Chondrocyte (in vitro differentiated cells): ENCODE results near the gene ARHGAP18. TPM values are rescaled to one million over a fixed set of nuclear protein-coding genes. Genes with fewer than 3 reads are reported as not detected.

Experiments used
- DNase-seq: peaks from one replicate; pipeline ENCODE4 v3.0.0; 2021; ENCODE audit warnings: mixed read lengths, low spot score
- H3K27ac Mint-ChIP-seq: one replicate; pipeline ENCODE4 v1.8.0; 2021; ENCODE audit warnings: mild to moderate bottlenecking, moderate library complexity, mixed read lengths; ENCODE audit not compliant: unreplicated experiment
- H3K27me3 Mint-ChIP-seq: 2 replicates; pipeline ENCODE4 v1.8.0; 2021; ENCODE audit warnings: low read depth, mixed read lengths
- H3K36me3 Mint-ChIP-seq: 2 replicates; pipeline ENCODE4 v1.8.0; 2021; ENCODE audit warnings: low read depth, mixed read lengths
- H3K4me1 Mint-ChIP-seq: 2 replicates; pipeline ENCODE4 v1.8.0; 2021; ENCODE audit warnings: low read depth, mild to moderate bottlenecking, mixed read lengths
- H3K4me3 Mint-ChIP-seq: one replicate; pipeline ENCODE4 v1.8.0; 2021; ENCODE audit warnings: mild to moderate bottlenecking, moderate library complexity, mixed read lengths; ENCODE audit not compliant: unreplicated experiment
- H3K9me3 Mint-ChIP-seq: 2 replicates; pipeline ENCODE4 v1.8.0; 2021; ENCODE audit warnings: low read depth, mixed read lengths
- CTCF ChIP-seq: fragments of 200-600 bp; sonication (generic); IDR thresholded peaks from 2 replicates; pipeline ENCODE4 v1.5.0; 2021; ENCODE audit warnings: antibody characterized with exemption, mild to moderate bottlenecking, moderate library complexity
- total RNA-seq: library from RNA; stranded (reverse); gene quantifications from 3 replicates; pipeline ENCODE4 v1.2.1, GENCODE V29; 2021

Gene ARHGAP18
- total RNA-seq, 1 donor from 2014 or later, result 8.0 TPM

GRCh38 chr6:129634411-129635230 is 75.4 kb downstream of the ARHGAP18 start:
- H3K27me3 Mint-ChIP-seq, result no peaks in the 10 kb centered on the region
- H3K4me1 Mint-ChIP-seq, result peaks cover 40% of the 10 kb centered on the region
- H3K9me3 Mint-ChIP-seq, result no peaks in the 10 kb centered on the region
- no peak for TF ChIP-seq CTCF
- H3K4me3 Mint-ChIP-seq, result no peak overlapping the region
- DNase-seq, result no peak
- H3K27ac Mint-ChIP-seq, result no peak overlapping the region
- H3K36me3 Mint-ChIP-seq, result peaks cover 4% of the 10 kb centered on the region

GRCh38 chr6:129633529-129633928 is 76.4 kb downstream of the ARHGAP18 start:
- DNase-seq, result no peak
- Mint-ChIP-seq H3K36me3 (peaks cover 5% of the 10 kb centered on the region), H3K27ac (no peak overlapping the region), H3K9me3 (no peaks in the 10 kb centered on the region), H3K4me1 (peaks cover 35% of the 10 kb centered on the region), H3K27me3 (no peaks in the 10 kb centered on the region), H3K4me3 (no peak overlapping the region)
- no peak for TF ChIP-seq CTCF

- H3K4me1 Mint-ChIP-seq, result peaks cover 29% of the 10 kb centered on the region
- DNase-seq, result no peak
- peaks cover 2% of the 10 kb centered on the region for H3K36me3 Mint-ChIP-seq
- no peak overlapping the region for H3K27ac Mint-ChIP-seq
- no peak overlapping the region for H3K4me3 Mint-ChIP-seq
- H3K9me3 Mint-ChIP-seq, result no peaks in the 10 kb centered on the region
- TF ChIP-seq CTCF, result no peak
- H3K27me3 Mint-ChIP-seq, result no peaks in the 10 kb centered on the region
These were observed 77.8 kb downstream of the ARHGAP18 start for GRCh38 chr6:129632172-129632613.

- H3K9me3 Mint-ChIP-seq, result no peaks in the 10 kb centered on the region
- H3K27ac Mint-ChIP-seq, result no peak overlapping the region
- TF ChIP-seq CTCF, result no peak
- peaks cover 28% of the 10 kb centered on the region for H3K4me1 Mint-ChIP-seq
- no peak overlapping the region for H3K4me3 Mint-ChIP-seq
- H3K36me3 Mint-ChIP-seq, result peaks cover 2% of the 10 kb centered on the region
- DNase-seq, result no peak
- H3K27me3 Mint-ChIP-seq, result no peaks in the 10 kb centered on the region
These were observed 78.9 kb downstream of the ARHGAP18 start for GRCh38 chr6:129631070-129631469.

GRCh38 chr6:129630596-129630995 is 79.4 kb downstream of the ARHGAP18 start:
- Mint-ChIP-seq H3K9me3 (no peaks in the 10 kb centered on the region), H3K27me3 (no peaks in the 10 kb centered on the region), H3K27ac (no peak overlapping the region), H3K36me3 (peaks cover 2% of the 10 kb centered on the region), H3K4me3 (no peak overlapping the region), H3K4me1 (peaks cover 23% of the 10 kb centered on the region)
- no peak for DNase-seq
- TF ChIP-seq CTCF, result no peak
